HCT116 (cell line): ENCODE results near the gene PDCD1LG2. TPM values are rescaled to one million over a fixed set of nuclear protein-coding genes. Genes with fewer than 3 reads are reported as not detected.

Experiments
- ATAC-seq: fragments of 200-7000 bp; cut with Tn5 transposase; 2 replicates; pipeline ENCODE4 v1.9.1; 2020; ENCODE audit warnings: mild to moderate bottlenecking, moderate library complexity
- BruUV-seq: library from RNA; stranded (reverse); fragments of 400-500 nt; replicated peaks from 2 replicates; lab custom pipeline; 2021; lab: Mats Ljungman, UMichigan
- CTCF ChIA-PET: fragments of 300-600 bp; sonication (Branson Sonifier 250); formaldehyde crosslinking; loops from one replicate; lab custom pipeline; 2021; ENCODE audit warnings: antibody characterized with exemption; lab: Charles Lee
- POLR2A ChIA-PET: fragments of 300-600, 350-600 bp; sonication (Branson Sonifier 250); formaldehyde crosslinking; loops from one replicate; lab custom pipeline; 2021; ENCODE audit warnings: antibody characterized with exemption; lab: Charles Lee
- RAD21 ChIA-PET, 2 experiments: fragments of 300-600 bp; sonication (Branson Sonifier 250); formaldehyde crosslinking; loops; one replicate each; lab custom pipeline; 2023; ENCODE audit warnings: low total read pairs in 2 of 2; ENCODE audit not compliant: uncharacterized antibody in 2 of 2, unreplicated experiment in 2 of 2, low non-redundant PET in 1 of 2; lab: Charles Lee
- DNase-seq: peaks from one replicate; pipeline ENCODE4 v3.0.0-alpha.2; 2010; ENCODE audit warnings: low read depth, low spot score
- H2AFZ ChIP-seq: fragments of 200-600 bp; shearing (Covaris generic), sonication (generic); 2 replicates; pipeline ENCODE4 v1.6.1; 2017; ENCODE audit warnings: low read depth, mixed run types, mixed read lengths, antibody characterized with exemption, low read length; ENCODE audit not compliant: poor library complexity, severe bottlenecking
- H3K27ac ChIP-seq: 2 replicates; pipeline ENCODE4 v1.5.1; 2012; ENCODE audit warnings: low read depth, low read length
- H3K27me3 ChIP-seq: fragments of 200-600 bp; sonication (generic); 2 replicates; pipeline ENCODE4 v1.6.1; 2016; ENCODE audit warnings: mixed run types, low read length, mixed read lengths; ENCODE audit not compliant: insufficient read depth
- H3K36me3 ChIP-seq, 2 experiments: fragments of 200-500 bp in 1 of 2; fragments of 200-600 bp in 1 of 2; sonication (Bioruptor generic) in 1 of 2; sonication (generic) in 1 of 2; 2 replicates each; pipeline versions ENCODE4 v1.5.1 to v1.6.1; 2014 to 2016; ENCODE audit warnings: low read length in 2 of 2, inconsistent platforms in 1 of 2, mixed read lengths in 1 of 2, mixed run types in 1 of 2; ENCODE audit not compliant: insufficient read depth in 2 of 2, control insufficient read depth in 1 of 2
- H3K4me1 ChIP-seq, 2 experiments: fragments of 200-600 bp in 1 of 2; sonication (generic) in 1 of 2; 2 replicates each; pipeline versions ENCODE4 v1.5.1 to v1.6.1; 2012 to 2017; ENCODE audit warnings: low read length in 2 of 2, inconsistent platforms in 1 of 2, mild to moderate bottlenecking in 1 of 2, mixed read lengths in 1 of 2, mixed run types in 1 of 2, moderate library complexity in 1 of 2; ENCODE audit not compliant: insufficient read depth in 2 of 2, control insufficient read depth in 1 of 2
- H3K4me2 ChIP-seq: fragments of 200-600 bp; sonication (generic); 2 replicates; pipeline ENCODE4 v1.6.1; 2017; ENCODE audit warnings: mixed run types, low read length, mixed read lengths
- H3K4me3 ChIP-seq, 2 experiments: fragments of 200-600 bp in 1 of 2; sonication (generic) in 1 of 2; replicated peaks in 1 of 2; 2 replicates each; pipeline ENCODE4 v1.5.1; 2011 to 2016; ENCODE audit warnings: low read length in 2 of 2, control low read depth in 1 of 2, low read depth in 1 of 2, mild to moderate bottlenecking in 1 of 2, mixed read lengths in 1 of 2, mixed run types in 1 of 2
- H3K79me2 ChIP-seq: fragments of 200-600 bp; sonication (generic); 2 replicates; pipeline ENCODE4 v1.6.1; 2017; ENCODE audit warnings: mild to moderate bottlenecking, mixed run types, low read length, moderate library complexity, mixed read lengths; ENCODE audit not compliant: insufficient read depth
- H3K9ac ChIP-seq: fragments of 200-600 bp; sonication (generic); 2 replicates; pipeline ENCODE4 v1.6.1; 2016; ENCODE audit warnings: low read length, mixed read lengths
- H3K9me2 ChIP-seq: fragments of 200-600 bp; sonication (generic), shearing (Covaris generic); 2 replicates; pipeline ENCODE4 v1.6.1; 2017; ENCODE audit warnings: mixed run types, mild to moderate bottlenecking, moderate library complexity; ENCODE audit not compliant: insufficient read depth
- H3K9me3 ChIP-seq, 2 experiments: fragments of 200-500 bp in 1 of 2; fragments of 200-600 bp in 1 of 2; sonication (Bioruptor generic) in 1 of 2; sonication (generic) in 1 of 2; 2 replicates each; pipeline ENCODE4 v1.6.1; 2014 to 2017; ENCODE audit warnings: low read length in 2 of 2, mixed read lengths in 2 of 2, inconsistent platforms in 1 of 2, low read depth in 1 of 2, mild to moderate bottlenecking in 1 of 2, mixed run types in 1 of 2, moderate library complexity in 1 of 2; ENCODE audit not compliant: control insufficient read depth in 1 of 2, insufficient read depth in 1 of 2
- H4K20me1 ChIP-seq: fragments of 200-600 bp; sonication (generic), shearing (Covaris generic); 2 replicates; pipeline ENCODE4 v1.6.1; 2017; ENCODE audit warnings: mixed run types, mild to moderate bottlenecking, moderate library complexity; ENCODE audit not compliant: insufficient read depth
- CBX3 ChIP-seq: IDR thresholded peaks from 2 replicates; pipeline ENCODE4 v1.6.1; 2012; ENCODE audit warnings: low read depth
- EGR1 ChIP-seq: IDR thresholded peaks from 2 replicates; pipeline ENCODE4 v1.6.1; 2012; ENCODE audit warnings: low read depth
- ELF1 ChIP-seq: IDR thresholded peaks from 2 replicates; pipeline ENCODE4 v1.6.1; 2012; ENCODE audit warnings: low read depth, borderline replicate concordance
- EZH2 ChIP-seq: fragments of 200-600 bp; sonication (generic); IDR thresholded peaks from 2 replicates; pipeline ENCODE4 v1.6.1; 2017; ENCODE audit warnings: antibody characterized with exemption, mixed run types
- EZH2phosphoT487 ChIP-seq: fragments of 200-600 bp; IDR thresholded peaks from 2 replicates; pipeline ENCODE4 v1.6.1; 2018; ENCODE audit warnings: antibody characterized with exemption, borderline replicate concordance
- FOSL1 ChIP-seq: IDR thresholded peaks from 2 replicates; pipeline ENCODE4 v1.6.1; 2012; ENCODE audit warnings: low read depth
- POLR2A ChIP-seq: IDR thresholded peaks from 2 replicates; pipeline ENCODE4 v1.7.0; 2011; ENCODE audit warnings: borderline replicate concordance; ENCODE audit not compliant: insufficient read depth, insufficient read length; ENCODE audit errors: extremely low read depth
- POLR2AphosphoS5 ChIP-seq: IDR thresholded peaks from 2 replicates; pipeline ENCODE4 v1.6.1; 2011; ENCODE audit warnings: mild to moderate bottlenecking, low read depth, low read length, moderate library complexity
- RAD21 ChIP-seq: IDR thresholded peaks from 2 replicates; pipeline ENCODE4 v1.6.1; 2012; ENCODE audit warnings: low read depth, mild to moderate bottlenecking
- SIN3A ChIP-seq: IDR thresholded peaks from 2 replicates; pipeline ENCODE4 v1.6.1; 2012; ENCODE audit warnings: low read depth
- SP1 ChIP-seq: IDR thresholded peaks from 2 replicates; pipeline ENCODE4 v1.6.1; 2012; ENCODE audit warnings: low read depth
- SRF ChIP-seq: IDR thresholded peaks from 2 replicates; pipeline ENCODE4 v1.6.1; 2012; ENCODE audit warnings: low read depth
- YY1 ChIP-seq: IDR thresholded peaks from 2 replicates; pipeline ENCODE4 v1.6.1; 2011; ENCODE audit warnings: low read length, low read depth, moderate library complexity, mild to moderate bottlenecking; ENCODE audit not compliant: insufficient replicate concordance; ENCODE audit errors: extremely low read depth
- ZFX ChIP-seq: fragments of 450-650 bp; IDR thresholded peaks from 2 replicates; pipeline ENCODE4 v1.6.1; 2017
- ZNF274 ChIP-seq: fragments of 200-500 bp; sonication (Bioruptor generic); IDR thresholded peaks from 2 replicates; pipeline ENCODE4 v1.6.1; 2014; ENCODE audit warnings: mild to moderate bottlenecking, low read depth, low read length, inconsistent platforms
- intact Hi-C: fragments of 100-400 bp; cut with micrococcal nuclease; formaldehyde crosslinking; loops from 2 replicates; pipeline ENCODE4 v1.10.0; 2022
- total RNA-seq: library from RNA; stranded (reverse); gene quantifications from one replicate; pipeline ENCODE4 v1.2.1, GENCODE V29; 2021; ENCODE audit not compliant: unreplicated experiment
- TF ChIP-seq, protein P1 (sequence below): IDR thresholded peaks from 2 replicates; pipeline ENCODE4 v1.6.1; 2012
- TF ChIP-seq, protein P2 (sequence below), 3 experiments: fragments of 200-600 bp in 1 of 3; sonication (generic) in 1 of 3; IDR thresholded peaks in 2 of 3; conservative IDR thresholded peaks in 1 of 3; 2 replicates each; pipeline ENCODE4 v1.5.1; 2012 to 2017; ENCODE audit warnings: low read depth in 2 of 3, low read length in 2 of 3, antibody characterized with exemption in 1 of 3, borderline replicate concordance in 1 of 3, control low read depth in 1 of 3, mild to moderate bottlenecking in 1 of 3, mixed read lengths in 1 of 3, mixed run types in 1 of 3, moderate library complexity in 1 of 3; ENCODE audit not compliant: insufficient read depth in 1 of 3
- TF ChIP-seq, protein P3 (sequence below): IDR thresholded peaks from 2 replicates; pipeline ENCODE4 v1.6.1; 2011; ENCODE audit warnings: mild to moderate bottlenecking, low read length, moderate library complexity; ENCODE audit not compliant: insufficient replicate concordance; ENCODE audit errors: extremely low read depth
- TF ChIP-seq, protein P4 (sequence below): IDR thresholded peaks from 2 replicates; pipeline ENCODE4 v1.6.1; 2012

PDCD1LG2 gene
- total RNA-seq, 1 experiment from 2014 or later: not detected

DNA sequence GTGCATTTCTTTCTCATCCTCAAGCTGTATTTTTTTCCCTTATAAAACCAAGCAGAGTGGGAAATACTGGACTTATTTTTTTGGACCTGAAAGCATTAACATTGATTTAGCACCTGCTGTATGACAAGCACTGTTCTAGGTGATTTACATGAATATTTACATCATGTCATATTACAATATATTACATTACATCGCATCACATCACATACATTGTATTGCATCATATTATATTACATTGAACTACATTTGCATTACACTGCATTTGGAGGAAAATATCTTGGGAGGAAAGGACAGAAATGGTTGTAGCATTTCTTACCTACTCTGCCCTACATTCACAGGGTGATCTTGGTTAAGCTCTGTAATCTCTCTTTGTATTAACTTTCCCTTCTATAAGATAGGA lies 11.2 kb upstream of the PDCD1LG2 start:
- DNase-seq (no peak), ATAC-seq (no peak)
- no peak overlapping the region for H2AFZ ChIP-seq
- no peak overlapping the region for H3K9ac ChIP-seq
- H3K4me3 ChIP-seq: no peak overlapping the region
- H3K27ac ChIP-seq: no peak overlapping the region
- RAD21 ChIA-PET: no interaction called here
- no peaks in the 10 kb centered on the region for H3K79me2 ChIP-seq
- H4K20me1 ChIP-seq: no peaks in the 10 kb centered on the region
- no peak overlapping the region for H3K4me2 ChIP-seq
- H3K4me1 ChIP-seq: peaks cover 0 to under 1% of the 10 kb centered on the region in 2 experiments; a peak in 1 of 4 replicates
- CTCF ChIA-PET: interaction anchor here (0.9 kb wide), 1 partner anchor 11 kb away, joined by 3 read pairs; the partner anchor contains the start of gene PDCD1LG2
- no peaks in the 10 kb centered on the region for H3K9me3 ChIP-seq
- H3K36me3 ChIP-seq: no peaks in the 10 kb centered on the region
- intact Hi-C loops: no loop called here
- H3K9me2 ChIP-seq: no peaks in the 10 kb centered on the region
- POLR2A ChIA-PET: interaction anchor here (0.6 kb wide), 1 partner anchor 75 kb away, joined by 3 read pairs; no protein-coding TSS in a partner anchor
- no peak for TF ChIP-seq EGR1
- no peak for TF ChIP-seq POLR2A
- no peak for TF ChIP-seq CBX3
- no peak for TF ChIP-seq ZNF274
- TF ChIP-seq ELF1: no peak
- no peak for TF ChIP-seq RAD21
- no peak for TF ChIP-seq YY1
- TF ChIP-seq, protein P1, sequence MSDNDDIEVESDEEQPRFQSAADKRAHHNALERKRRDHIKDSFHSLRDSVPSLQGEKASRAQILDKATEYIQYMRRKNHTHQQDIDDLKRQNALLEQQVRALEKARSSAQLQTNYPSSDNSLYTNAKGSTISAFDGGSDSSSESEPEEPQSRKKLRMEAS: no peak
- TF ChIP-seq, protein P2, sequence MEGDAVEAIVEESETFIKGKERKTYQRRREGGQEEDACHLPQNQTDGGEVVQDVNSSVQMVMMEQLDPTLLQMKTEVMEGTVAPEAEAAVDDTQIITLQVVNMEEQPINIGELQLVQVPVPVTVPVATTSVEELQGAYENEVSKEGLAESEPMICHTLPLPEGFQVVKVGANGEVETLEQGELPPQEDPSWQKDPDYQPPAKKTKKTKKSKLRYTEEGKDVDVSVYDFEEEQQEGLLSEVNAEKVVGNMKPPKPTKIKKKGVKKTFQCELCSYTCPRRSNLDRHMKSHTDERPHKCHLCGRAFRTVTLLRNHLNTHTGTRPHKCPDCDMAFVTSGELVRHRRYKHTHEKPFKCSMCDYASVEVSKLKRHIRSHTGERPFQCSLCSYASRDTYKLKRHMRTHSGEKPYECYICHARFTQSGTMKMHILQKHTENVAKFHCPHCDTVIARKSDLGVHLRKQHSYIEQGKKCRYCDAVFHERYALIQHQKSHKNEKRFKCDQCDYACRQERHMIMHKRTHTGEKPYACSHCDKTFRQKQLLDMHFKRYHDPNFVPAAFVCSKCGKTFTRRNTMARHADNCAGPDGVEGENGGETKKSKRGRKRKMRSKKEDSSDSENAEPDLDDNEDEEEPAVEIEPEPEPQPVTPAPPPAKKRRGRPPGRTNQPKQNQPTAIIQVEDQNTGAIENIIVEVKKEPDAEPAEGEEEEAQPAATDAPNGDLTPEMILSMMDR (IDR thresholded peaks at IDR 0.05 in 2 of 3, conservative IDR thresholded peaks at IDR 0.05 in 1 of 3; ENCODE audit: borderline replicate concordance in 1 of 3, insufficient read depth in 1 of 3, low read depth in 2 of 3, low read length in 2 of 3): no peak
- TF ChIP-seq FOSL1: no peak
- TF ChIP-seq SP1: no peak
- no peak for TF ChIP-seq SIN3A
- TF ChIP-seq EZH2: no peak
- TF ChIP-seq SRF: no peak
- TF ChIP-seq, protein P3, sequence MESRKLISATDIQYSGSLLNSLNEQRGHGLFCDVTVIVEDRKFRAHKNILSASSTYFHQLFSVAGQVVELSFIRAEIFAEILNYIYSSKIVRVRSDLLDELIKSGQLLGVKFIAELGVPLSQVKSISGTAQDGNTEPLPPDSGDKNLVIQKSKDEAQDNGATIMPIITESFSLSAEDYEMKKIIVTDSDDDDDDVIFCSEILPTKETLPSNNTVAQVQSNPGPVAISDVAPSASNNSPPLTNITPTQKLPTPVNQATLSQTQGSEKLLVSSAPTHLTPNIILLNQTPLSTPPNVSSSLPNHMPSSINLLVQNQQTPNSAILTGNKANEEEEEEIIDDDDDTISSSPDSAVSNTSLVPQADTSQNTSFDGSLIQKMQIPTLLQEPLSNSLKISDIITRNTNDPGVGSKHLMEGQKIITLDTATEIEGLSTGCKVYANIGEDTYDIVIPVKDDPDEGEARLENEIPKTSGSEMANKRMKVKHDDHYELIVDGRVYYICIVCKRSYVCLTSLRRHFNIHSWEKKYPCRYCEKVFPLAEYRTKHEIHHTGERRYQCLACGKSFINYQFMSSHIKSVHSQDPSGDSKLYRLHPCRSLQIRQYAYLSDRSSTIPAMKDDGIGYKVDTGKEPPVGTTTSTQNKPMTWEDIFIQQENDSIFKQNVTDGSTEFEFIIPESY: no peak
- TF ChIP-seq ZFX: no peak
- TF ChIP-seq, protein P4, sequence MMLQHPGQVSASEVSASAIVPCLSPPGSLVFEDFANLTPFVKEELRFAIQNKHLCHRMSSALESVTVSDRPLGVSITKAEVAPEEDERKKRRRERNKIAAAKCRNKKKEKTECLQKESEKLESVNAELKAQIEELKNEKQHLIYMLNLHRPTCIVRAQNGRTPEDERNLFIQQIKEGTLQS: no peak
- TF ChIP-seq POLR2AphosphoS5: no peak
- no peak for TF ChIP-seq EZH2phosphoT487
- no TSS peak for BruUV-seq
- no peaks in the 10 kb centered on the region for H3K27me3 ChIP-seq
